ENCODE measurements around the gene TRIM33. TPM values are rescaled to one million over a fixed set of nuclear protein-coding genes. Genes with fewer than 3 reads are reported as not detected.

TRIM33 gene
- polyA plus RNA-seq, 1 donor (not counting 4 experiments of a cell fraction or from before 2014, with no cell fraction given), result 26.4 TPM

- Histone ChIP-seq H3K4me3 (ENCODE audit: control insufficient read depth in 2 of 3, extremely low read depth in 1 of 3, insufficient read depth in 2 of 3, low read depth in 1 of 3, low read length in 3 of 3) (no peak overlapping the region), H3K27ac (ENCODE audit: control insufficient read depth, insufficient read depth, low read length) (no peak overlapping the region), H3K79me2 (ENCODE audit: control insufficient read depth, insufficient read depth, low read length) (no peaks in the 10 kb centered on the region), H3K4me1 (ENCODE audit: control insufficient read depth, extremely low read depth, insufficient read depth, low read length) (no peaks in the 10 kb centered on the region), H3K4me2 (ENCODE audit: control insufficient read depth, extremely low read depth, insufficient read depth, low read depth, low read length) (no peak overlapping the region), H2AFZ (ENCODE audit: control insufficient read depth, low read length) (no peak overlapping the region), H3K27me3 (ENCODE audit: control insufficient read depth, extremely low read depth, insufficient read depth, low read length) (no peaks in the 10 kb centered on the region), H3K9ac (ENCODE audit: control insufficient read depth, extremely low read depth, insufficient read depth, low read length) (no peak overlapping the region), H4K20me1 (ENCODE audit: control insufficient read depth, extremely low read depth, insufficient read depth, low read length) (no peaks in the 10 kb centered on the region), H3K9me1 (ENCODE audit: control insufficient read depth, extremely low read depth, insufficient read depth, low read length) (no peaks in the 10 kb centered on the region), H3K9me3 (ENCODE audit: control insufficient read depth, low read depth, low read length) (no peaks in the 10 kb centered on the region), H3K36me3 (ENCODE audit: control insufficient read depth in 2 of 2, extremely low read depth in 1 of 2, insufficient read depth in 2 of 2, low read length in 2 of 2) (no peaks in the 10 kb centered on the region)
- no peak for TF ChIP-seq CTCF (optimal IDR thresholded peaks at IDR 0.05 in 1 of 3, IDR thresholded peaks at IDR 0.05 in 1 of 3, conservative IDR thresholded peaks at IDR 0.05 in 1 of 3; ENCODE audit: extremely low read depth in 1 of 3, insufficient read depth in 2 of 3, low read length in 3 of 3)
- no peak for TF ChIP-seq EZH2 (IDR thresholded peaks at IDR 0.05; ENCODE audit: low read length)
- dilution Hi-C loops (cut with MboI; ENCODE audit: extremely low pct_ligation_motif_present, low sequenced_read_pairs), result no loop called here
- FAIRE-seq (no peak), DNase-seq (ENCODE audit: low read depth, low spot score) (no peak)
Observed at GRCh38 chr1:114530224-114530623, 19.2 kb upstream of the TRIM33 start.

- Histone ChIP-seq H3K27ac (ENCODE audit: control insufficient read depth, insufficient read depth, low read length) (no peak overlapping the region), H3K4me3 (ENCODE audit: control insufficient read depth in 2 of 3, extremely low read depth in 1 of 3, insufficient read depth in 2 of 3, low read depth in 1 of 3, low read length in 3 of 3) (no peak overlapping the region), H3K79me2 (ENCODE audit: control insufficient read depth, insufficient read depth, low read length) (no peaks in the 10 kb centered on the region), H3K27me3 (ENCODE audit: control insufficient read depth, extremely low read depth, insufficient read depth, low read length) (no peaks in the 10 kb centered on the region), H4K20me1 (ENCODE audit: control insufficient read depth, extremely low read depth, insufficient read depth, low read length) (no peaks in the 10 kb centered on the region), H3K4me1 (ENCODE audit: control insufficient read depth, extremely low read depth, insufficient read depth, low read length) (no peaks in the 10 kb centered on the region), H3K9me3 (ENCODE audit: control insufficient read depth, low read depth, low read length) (no peaks in the 10 kb centered on the region), H2AFZ (ENCODE audit: control insufficient read depth, low read length) (peak overlapping the region; percentile 55), H3K4me2 (ENCODE audit: control insufficient read depth, extremely low read depth, insufficient read depth, low read depth, low read length) (no peak overlapping the region), H3K9me1 (ENCODE audit: control insufficient read depth, extremely low read depth, insufficient read depth, low read length) (no peaks in the 10 kb centered on the region), H3K36me3 (ENCODE audit: control insufficient read depth in 2 of 2, extremely low read depth in 1 of 2, insufficient read depth in 2 of 2, low read length in 2 of 2) (no peaks in the 10 kb centered on the region), H3K9ac (ENCODE audit: control insufficient read depth, extremely low read depth, insufficient read depth, low read length) (no peak overlapping the region)
- TF ChIP-seq CTCF (optimal IDR thresholded peaks at IDR 0.05 in 1 of 3, IDR thresholded peaks at IDR 0.05 in 1 of 3, conservative IDR thresholded peaks at IDR 0.05 in 1 of 3; ENCODE audit: extremely low read depth in 1 of 3, insufficient read depth in 2 of 3, low read length in 3 of 3) (no peak), EZH2 (IDR thresholded peaks at IDR 0.05; ENCODE audit: low read length) (no peak)
- no peak for FAIRE-seq
- dilution Hi-C loops (cut with MboI; ENCODE audit: extremely low pct_ligation_motif_present, low sequenced_read_pairs), result no loop called here
- DNase-seq (ENCODE audit: low read depth, low spot score), result no peak
Observed at GRCh38 chr1:114524944-114525343, 13.9 kb upstream of the TRIM33 start.
